NCI-H446 treated with DMSO at 0.1 percent for 48 hours (cell line): ENCODE results near the gene PTPRM.

Source experiments
- DNase-seq: peaks from one replicate; lab custom pipeline; 2025; lab: John Stamatoyannopoulos, UW

PTPRM gene

DNA sequence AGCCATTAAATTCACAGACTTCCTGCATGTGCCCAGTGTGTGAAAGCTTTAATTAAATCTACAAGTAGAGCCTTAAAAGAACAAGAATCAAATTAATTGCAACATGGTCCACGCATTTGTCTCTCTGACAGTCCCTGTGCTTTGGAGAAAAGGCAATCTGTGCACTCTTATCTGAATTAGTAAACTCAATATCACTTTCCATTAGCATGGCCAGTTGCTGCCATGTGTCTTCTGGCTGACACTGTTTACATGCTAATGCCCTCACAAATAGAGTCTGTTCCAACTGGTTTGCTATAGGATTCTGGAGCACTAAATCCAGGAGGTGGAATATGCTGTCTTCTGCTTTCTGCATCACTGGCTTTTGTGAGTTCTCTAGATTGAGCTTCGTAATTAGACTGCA is 607.7 kb downstream of the PTPRM start:
- no peak for DNase-seq

DNA sequence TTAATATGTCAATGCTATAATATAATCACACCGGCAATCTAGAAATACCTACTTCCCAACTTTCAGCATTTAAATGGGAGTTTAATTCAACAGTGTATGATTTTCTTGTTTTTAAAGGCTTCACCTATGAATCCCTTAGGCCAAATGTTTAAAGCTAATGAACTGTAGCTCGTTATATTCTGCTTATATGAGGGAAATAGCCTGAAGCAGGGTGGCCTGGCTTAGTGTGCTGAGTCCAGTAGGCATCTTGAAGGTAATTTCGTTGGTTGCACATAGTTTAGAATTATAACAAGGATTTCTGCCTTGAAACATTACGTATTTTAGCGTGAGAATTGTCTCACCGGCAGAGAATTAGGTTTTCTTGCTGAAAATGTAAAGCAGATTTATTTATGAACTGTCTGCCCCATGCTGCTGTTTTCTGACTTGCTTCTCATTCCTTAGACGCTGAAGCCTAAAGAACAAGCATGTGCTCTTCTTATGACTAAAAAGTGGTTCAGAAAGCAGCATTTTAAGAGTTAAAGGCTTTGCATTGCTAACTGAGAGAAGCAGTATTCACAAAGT is 608.5 kb downstream of the PTPRM start:
- DNase-seq: no peak

GRCh38 chr18:8176109-8176508 is 609.0 kb downstream of the PTPRM start:
- DNase-seq: no peak

DNA sequence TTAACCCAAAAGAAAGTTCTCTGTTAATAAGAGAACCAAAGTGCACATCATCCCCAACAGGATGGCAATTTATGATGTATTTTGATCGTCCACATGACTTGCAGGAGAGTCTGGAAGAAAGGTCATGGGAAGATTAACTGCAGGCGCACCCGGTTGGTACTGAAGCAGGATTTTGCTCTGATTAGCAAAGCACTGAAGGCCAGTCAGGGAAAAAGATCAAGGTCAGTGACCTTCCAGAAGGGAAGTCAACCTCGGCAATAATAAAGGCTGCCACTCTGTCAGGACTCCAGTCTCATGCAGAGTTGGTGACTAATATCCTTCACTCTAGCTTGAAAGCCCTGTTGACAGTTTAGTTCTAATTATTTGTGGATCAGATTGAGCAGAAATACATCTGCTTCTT is 609.4 kb downstream of the PTPRM start:
- no peak for DNase-seq

GRCh38 chr18:8177330-8178016 is 610.4 kb downstream of the PTPRM start:
- no peak for DNase-seq

DNA sequence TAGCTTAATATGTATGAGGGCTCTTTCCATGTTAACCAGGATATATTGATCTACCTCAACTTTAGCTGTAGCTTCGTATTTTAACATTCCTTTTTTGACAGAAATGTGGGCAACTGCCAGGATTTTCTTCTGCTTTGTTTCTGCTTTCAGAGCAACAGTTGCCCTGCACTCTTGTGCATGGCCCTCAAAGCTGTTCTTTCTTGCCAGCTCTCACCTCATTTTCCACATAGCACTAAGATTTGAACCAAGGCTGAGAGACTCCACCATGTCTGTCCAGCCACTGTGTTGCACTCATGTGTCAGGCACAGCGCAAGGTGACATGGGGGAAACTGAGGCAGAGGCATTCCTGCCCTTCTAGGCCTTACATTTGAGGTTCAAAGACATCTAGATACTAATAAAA is 619.3 kb downstream of the PTPRM start:
- DNase-seq: no peak

DNA sequence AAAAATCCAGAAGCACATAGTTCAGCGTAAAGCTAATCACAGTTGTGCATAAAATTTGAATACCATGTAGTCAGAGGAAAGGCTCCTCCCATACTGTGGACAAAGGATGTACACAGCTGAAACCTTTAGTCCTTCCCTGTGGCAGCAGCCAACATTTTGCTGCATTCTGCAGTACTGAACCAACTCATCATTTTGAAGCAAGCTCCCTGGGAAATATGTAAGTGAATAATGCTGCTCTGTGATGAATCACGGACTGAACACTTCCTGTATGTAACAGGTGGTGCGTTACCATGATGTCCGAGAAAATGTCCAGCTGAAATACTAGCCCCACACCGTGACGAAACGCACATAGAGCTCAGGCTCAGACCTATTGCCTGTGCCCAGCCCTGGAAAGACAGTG is 621.1 kb downstream of the PTPRM start:
- DNase-seq: no peak

- no peak for DNase-seq
Observed at GRCh38 chr18:8190980-8191379, 623.9 kb downstream of the PTPRM start.

GRCh38 chr18:8194431-8194830 is 627.3 kb downstream of the PTPRM start:
- DNase-seq: no peak

- DNase-seq: no peak
Observed at GRCh38 chr18:8196238-8196637, 629.1 kb downstream of the PTPRM start.

DNA sequence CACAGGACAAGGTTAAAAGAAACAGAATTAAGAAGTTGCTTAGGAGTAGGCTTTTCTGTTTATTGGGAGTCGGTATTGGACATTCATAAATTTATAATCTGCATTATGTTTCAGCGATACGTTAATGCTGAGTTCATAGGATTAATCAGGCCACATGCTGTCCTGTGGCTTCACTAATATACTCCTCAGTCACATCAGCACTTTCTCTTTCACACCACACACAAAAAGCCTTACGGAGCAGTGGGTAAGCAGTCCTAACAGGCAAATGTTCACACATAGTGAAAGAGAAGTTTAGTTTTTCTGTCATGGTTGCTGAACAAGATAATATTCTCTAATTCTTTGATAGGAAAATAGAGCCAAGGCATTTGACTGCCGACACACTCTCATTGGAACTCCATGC is 630.4 kb downstream of the PTPRM start:
- DNase-seq: no peak

DNA sequence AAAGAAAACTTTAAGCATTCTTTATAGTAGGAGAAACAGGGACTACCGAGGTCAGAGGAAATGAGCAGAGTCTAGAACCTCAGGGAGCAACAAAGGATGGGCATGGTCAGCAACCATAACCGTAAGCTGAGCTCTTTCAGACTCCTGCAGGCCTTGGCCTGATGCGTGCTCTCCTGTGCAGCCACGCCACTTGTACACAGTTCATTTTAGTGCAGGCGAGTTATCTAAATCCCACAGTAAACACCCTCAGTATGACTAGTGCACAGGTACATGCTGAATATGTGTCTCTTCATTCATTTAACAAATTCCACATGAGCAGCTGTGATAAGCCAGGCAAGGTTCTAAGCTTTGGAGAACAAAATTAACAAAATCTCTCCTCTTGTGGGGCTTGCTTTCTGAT is 640.9 kb downstream of the PTPRM start:
- DNase-seq: no peak

DNA sequence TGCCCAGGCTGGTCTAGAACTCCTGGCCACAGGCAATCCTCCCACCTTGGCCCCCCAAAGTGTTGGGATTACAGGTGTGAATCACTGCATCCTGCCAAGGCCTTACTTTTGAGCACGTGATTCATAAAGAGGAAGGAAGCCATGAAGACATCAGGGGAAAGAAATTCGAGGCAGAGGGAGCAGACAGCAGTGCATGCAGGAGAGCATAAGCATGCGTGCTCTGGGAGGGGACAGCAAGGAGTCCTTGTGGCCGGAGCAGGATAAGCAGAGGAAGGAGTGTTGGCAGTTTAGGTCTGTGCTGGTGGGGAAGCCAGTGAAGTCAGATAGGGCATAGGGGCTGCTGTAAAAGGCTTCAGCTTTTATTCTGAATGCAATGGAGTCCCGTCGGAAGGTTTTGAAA is 641.6 kb downstream of the PTPRM start:
- DNase-seq: no peak

- DNase-seq: no peak
Observed at GRCh38 chr18:8212896-8213780, 646.0 kb downstream of the PTPRM start.

GRCh38 chr18:8215741-8216140 is 648.6 kb downstream of the PTPRM start:
- no peak for DNase-seq

DNA sequence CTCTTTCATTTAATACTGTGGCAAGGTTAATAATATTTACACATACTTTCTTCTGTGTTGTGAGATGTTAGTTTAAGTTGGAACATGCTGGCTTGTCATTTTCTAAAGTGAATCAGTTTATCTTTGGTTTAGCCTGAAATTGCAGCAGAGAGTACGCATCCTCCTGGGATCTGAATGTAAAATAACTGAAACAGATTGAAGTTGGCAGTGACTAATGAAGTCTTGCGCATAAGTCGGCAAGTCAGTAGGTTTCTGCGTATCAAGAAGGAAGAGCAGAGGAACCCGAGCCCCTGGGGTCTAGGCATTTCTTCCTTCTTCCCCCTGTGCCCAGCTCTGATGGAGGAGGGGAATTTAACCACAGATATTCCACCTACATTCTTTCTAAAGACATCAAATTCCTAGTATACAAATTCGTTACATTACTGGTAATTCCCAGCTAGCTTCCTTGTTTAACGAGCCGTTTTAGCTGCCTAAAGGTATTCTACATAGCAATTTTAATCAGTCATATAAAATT is 650.0 kb downstream of the PTPRM start:
- DNase-seq: no peak

GRCh38 chr18:8218197-8218596 is 651.1 kb downstream of the PTPRM start:
- no peak for DNase-seq

DNA sequence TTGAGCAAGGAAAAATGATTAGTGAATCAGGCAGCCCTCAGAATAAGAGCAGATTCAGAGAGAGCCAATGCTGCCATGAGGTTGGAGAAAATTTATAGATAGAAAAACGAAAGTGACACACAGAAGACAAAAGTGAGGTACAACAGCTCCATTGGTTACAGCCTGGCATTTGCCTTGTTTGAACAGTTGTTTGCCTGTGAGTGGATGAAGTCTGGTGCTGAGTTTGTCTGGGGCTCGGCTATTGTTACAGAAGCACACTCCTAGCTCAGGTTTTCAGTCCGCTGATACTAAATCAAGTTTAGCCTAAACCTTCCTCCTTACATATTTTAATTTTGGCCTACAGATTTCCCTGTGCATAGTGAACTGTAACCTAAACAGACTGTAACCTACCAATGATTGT is 654.3 kb downstream of the PTPRM start:
- no peak for DNase-seq

DNA sequence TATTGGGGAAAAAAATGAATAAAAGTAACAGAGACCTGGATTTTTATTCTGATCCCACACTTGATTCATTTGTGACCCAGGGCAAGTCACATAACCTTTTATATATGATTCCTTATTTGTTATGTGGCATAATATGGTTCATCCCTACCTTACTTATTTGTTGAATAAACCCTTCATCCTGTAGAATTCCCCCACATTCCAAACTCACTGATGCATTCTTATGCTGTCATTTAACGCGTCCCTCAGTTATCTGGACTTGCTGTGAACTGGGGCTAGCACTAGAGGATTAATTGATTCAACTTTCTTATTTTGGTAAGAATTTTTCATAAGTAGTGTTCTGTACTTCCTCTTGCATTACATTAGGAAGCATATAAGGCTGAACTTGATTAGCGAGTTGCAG is 657.5 kb downstream of the PTPRM start:
- DNase-seq: no peak

DNA sequence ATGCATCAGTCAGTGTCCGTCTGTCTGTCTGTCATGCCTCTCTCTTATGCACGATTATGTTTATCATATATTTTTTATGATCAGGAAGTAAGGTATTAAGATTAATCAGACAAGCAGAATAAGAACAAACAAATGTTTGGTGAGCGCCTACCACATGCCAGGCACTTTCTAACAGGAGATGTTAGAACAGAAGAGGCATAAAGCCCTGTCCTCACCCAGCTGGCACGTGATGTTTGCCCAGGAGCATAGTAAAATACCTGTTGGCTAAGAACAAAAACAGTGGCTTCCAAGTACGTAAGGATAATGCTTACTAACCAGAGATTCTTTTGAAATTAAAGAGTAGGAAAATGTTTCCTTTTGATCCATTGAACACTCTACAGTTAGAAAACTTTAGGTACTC is 661.9 kb downstream of the PTPRM start:
- DNase-seq: no peak

DNA sequence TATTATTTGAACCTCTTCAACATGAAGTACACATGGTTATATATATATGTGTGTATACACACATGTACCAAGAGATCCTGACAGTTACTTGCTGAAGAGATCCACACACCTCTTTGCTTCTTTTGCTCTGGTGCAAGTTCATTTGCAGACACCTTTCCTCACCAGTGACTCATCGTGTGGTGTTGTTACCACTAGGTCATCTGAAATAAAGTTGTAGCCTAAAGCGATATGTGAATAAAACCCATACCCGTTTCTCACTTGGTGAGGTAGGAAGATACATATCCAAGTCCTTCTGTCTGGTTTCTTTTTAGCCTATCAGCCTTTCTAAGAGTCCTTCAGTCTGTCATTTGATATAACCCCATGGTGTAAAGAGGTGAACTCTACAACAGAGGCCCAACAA is 662.7 kb downstream of the PTPRM start:
- no peak for DNase-seq

DNA sequence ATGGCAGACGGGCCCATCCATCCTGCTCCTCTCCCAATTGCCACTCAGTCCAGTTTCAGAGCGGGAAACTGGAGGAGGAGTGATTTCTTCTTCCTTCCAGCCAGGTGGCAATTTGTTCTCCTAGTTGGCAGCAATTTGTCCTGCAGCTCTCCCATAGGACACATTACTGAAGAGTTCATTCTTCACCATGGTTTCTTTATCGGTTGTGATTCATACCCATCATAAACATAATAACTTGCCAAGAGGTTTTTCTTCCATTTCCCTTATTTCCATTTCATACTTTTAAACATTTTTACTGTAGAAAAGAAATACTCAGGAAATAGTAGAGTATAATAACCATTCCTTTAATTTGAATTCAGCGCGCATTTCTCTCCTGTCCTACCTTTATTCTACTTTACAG is 664.2 kb downstream of the PTPRM start:
- DNase-seq: no peak

- DNase-seq: no peak
Observed at GRCh38 chr18:8232791-8233190, 665.7 kb downstream of the PTPRM start.
